Uterus (tissue), 2 donors: Measurements from ENCODE around the gene COG4.

Experiments
- POLR2A ChIP-seq, 2 donors: fragments of 450-650 bp; IDR thresholded peaks; one replicate each; pipeline ENCODE4 v1.6.1; 2016; ENCODE audit warnings: antibody characterized with exemption in 2 of 2, mild to moderate bottlenecking in 1 of 2, moderate library complexity in 1 of 2
- TF ChIP-seq, protein P1 (sequence below), 4 experiments: fragments of 200-600 bp in 2 of 4; fragments of 450-650 bp in 2 of 4; sonication (generic) in 2 of 4; IDR thresholded peaks; one replicate each; pipeline ENCODE4 v1.5.1; 2016 to 2019; ENCODE audit warnings: antibody characterized with exemption in 4 of 4, mild to moderate bottlenecking in 2 of 4, moderate library complexity in 1 of 4

DNA sequence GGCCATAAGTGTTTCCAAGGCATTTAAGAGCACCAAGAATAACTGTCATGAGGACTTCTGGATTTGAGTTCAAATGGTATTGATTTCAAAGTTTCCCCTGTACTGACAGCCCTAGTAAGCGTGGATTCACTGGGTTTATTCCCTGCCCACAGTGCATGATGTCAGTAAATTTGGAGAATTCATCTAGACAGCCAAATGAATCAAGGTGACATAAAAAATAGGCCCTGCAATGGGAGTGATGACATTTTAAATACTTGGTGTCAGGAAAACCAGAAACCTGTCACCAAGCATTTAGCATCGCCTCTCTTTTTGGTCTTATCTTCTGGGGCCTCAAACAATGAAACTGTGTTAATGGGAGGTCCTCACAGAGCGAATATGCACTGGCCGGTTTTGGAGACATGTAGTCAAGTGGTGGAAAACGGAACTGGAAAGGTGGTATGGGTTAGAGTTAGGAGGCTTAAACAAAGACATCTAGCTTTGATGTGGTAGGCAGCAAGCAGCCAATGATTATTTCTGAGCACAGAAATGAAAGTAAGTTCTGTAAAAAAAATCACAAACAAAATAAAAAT is 29.1 kb downstream of the COG4 start:
- TF ChIP-seq POLR2A (IDR thresholded peaks at IDR 0.05) = no peak
- TF ChIP-seq, protein P1, sequence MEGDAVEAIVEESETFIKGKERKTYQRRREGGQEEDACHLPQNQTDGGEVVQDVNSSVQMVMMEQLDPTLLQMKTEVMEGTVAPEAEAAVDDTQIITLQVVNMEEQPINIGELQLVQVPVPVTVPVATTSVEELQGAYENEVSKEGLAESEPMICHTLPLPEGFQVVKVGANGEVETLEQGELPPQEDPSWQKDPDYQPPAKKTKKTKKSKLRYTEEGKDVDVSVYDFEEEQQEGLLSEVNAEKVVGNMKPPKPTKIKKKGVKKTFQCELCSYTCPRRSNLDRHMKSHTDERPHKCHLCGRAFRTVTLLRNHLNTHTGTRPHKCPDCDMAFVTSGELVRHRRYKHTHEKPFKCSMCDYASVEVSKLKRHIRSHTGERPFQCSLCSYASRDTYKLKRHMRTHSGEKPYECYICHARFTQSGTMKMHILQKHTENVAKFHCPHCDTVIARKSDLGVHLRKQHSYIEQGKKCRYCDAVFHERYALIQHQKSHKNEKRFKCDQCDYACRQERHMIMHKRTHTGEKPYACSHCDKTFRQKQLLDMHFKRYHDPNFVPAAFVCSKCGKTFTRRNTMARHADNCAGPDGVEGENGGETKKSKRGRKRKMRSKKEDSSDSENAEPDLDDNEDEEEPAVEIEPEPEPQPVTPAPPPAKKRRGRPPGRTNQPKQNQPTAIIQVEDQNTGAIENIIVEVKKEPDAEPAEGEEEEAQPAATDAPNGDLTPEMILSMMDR (IDR thresholded peaks at IDR 0.05) = no peak
